ENCODE measurements around the gene SEMG1.

Gene SEMG1

GRCh38 chr20:45247865-45248264, 41.0 kb downstream of the SEMG1 start:
- no peak for TF ChIP-seq GATA2 (IDR thresholded peaks at IDR 0.05; ENCODE audit: low read depth, low read length)
- TF ChIP-seq GATA3 (IDR thresholded peaks at IDR 0.05; ENCODE audit: low read depth, low read length): no peak

- TF ChIP-seq GATA2 (IDR thresholded peaks at IDR 0.05; ENCODE audit: low read depth, low read length) (no peak), GATA3 (IDR thresholded peaks at IDR 0.05; ENCODE audit: low read depth, low read length) (no peak)
Measured at GRCh38 chr20:45248609-45249008, 41.8 kb downstream of the SEMG1 start.

GRCh38 chr20:45251884-45252560, 45.2 kb downstream of the SEMG1 start:
- TF ChIP-seq GATA3 (IDR thresholded peaks at IDR 0.05; ENCODE audit: low read depth, low read length) (no peak), GATA2 (IDR thresholded peaks at IDR 0.05; ENCODE audit: low read depth, low read length) (no peak)

- TF ChIP-seq GATA2 (IDR thresholded peaks at IDR 0.05; ENCODE audit: low read depth, low read length) (no peak), GATA3 (IDR thresholded peaks at IDR 0.05; ENCODE audit: low read depth, low read length) (no peak)
Measured at GRCh38 chr20:45253261-45253660, 46.4 kb downstream of the SEMG1 start.

- TF ChIP-seq GATA3 (IDR thresholded peaks at IDR 0.05; ENCODE audit: low read depth, low read length) (no peak), GATA2 (IDR thresholded peaks at IDR 0.05; ENCODE audit: low read depth, low read length) (no peak)
Measured at GRCh38 chr20:45254383-45255262, 47.8 kb downstream of the SEMG1 start, which contains the start of gene SLPI. Gene SLPI, minus strand, starts transcription at chr20:45254564. Its CDS starts 21 bp downstream, at chr20:45254543.

- TF ChIP-seq GATA3 (IDR thresholded peaks at IDR 0.05; ENCODE audit: low read depth, low read length) (no peak), GATA2 (IDR thresholded peaks at IDR 0.05; ENCODE audit: low read depth, low read length) (no peak)
Measured at GRCh38 chr20:45257161-45257560, 50.3 kb downstream of the SEMG1 start.

GRCh38 chr20:45257711-45258110, 50.9 kb downstream of the SEMG1 start:
- TF ChIP-seq GATA2 (IDR thresholded peaks at IDR 0.05; ENCODE audit: low read depth, low read length) (no peak), GATA3 (IDR thresholded peaks at IDR 0.05; ENCODE audit: low read depth, low read length) (no peak)

GRCh38 chr20:45258259-45258658, 51.4 kb downstream of the SEMG1 start:
- TF ChIP-seq GATA3 (IDR thresholded peaks at IDR 0.05; ENCODE audit: low read depth, low read length) (no peak), GATA2 (IDR thresholded peaks at IDR 0.05; ENCODE audit: low read depth, low read length) (no peak)

GRCh38 chr20:45258664-45259063, 51.8 kb downstream of the SEMG1 start:
- TF ChIP-seq GATA3 (IDR thresholded peaks at IDR 0.05; ENCODE audit: low read depth, low read length): no peak

Measured in SH-SY5Y (cell line).